PC-9 (cell line): Measurements from ENCODE around the gene MRFAP1L1.

ENCODE experiments used
- EZH2 ChIP-seq: fragments of 200-600 bp; sonication (generic); IDR thresholded peaks from 2 replicates; pipeline ENCODE4 v1.8.0; 2017; ENCODE audit warnings: antibody characterized with exemption, low read depth
- TF ChIP-seq, protein P1 (sequence below): fragments of 200-600 bp; sonication (generic); conservative IDR thresholded peaks from 2 replicates; pipeline ENCODE4 v1.6.1; 2017; ENCODE audit warnings: mixed run types, antibody characterized with exemption, mild to moderate bottlenecking, moderate library complexity

DNA sequence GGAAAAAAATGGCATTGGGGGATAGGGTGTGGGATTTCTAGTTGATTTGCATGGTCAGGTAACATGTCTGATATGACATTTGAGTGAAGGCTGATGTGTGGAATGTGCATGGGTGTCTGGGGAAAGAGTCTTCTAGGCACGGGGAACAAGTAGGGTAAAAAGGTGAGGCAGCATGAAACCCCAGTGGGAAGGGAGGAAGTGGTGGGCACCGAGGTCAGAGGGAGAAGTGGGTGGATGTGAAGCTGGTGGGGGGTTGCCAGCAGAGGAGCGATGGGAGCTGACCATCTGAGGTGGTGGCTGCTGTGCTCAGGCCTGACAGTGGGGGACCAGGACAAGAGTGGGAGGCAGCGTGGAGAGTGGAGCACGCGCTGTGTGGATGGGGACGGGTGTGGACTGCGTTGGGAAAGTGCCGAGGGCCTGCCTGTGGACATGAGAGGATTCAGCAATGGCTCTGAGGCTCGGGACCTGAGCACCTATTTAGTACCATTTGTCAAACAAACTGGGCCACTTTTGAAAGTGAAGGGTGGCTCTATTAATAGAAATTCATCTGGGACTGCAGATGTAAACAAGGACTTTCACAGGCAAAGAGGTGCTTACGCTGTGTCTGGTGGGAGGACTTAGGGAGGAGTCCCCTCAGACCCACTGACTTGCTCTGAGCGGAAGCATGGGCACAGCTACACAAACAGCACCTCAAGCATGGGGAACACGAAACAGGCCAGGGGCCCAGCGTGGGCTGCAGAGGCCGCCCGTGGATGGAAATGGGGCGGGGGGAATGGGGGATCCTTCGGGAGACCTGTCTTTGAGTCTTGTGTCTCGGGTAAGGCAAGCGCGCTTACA, 32.7 kb downstream of the MRFAP1L1 start:
- TF ChIP-seq, protein P1, sequence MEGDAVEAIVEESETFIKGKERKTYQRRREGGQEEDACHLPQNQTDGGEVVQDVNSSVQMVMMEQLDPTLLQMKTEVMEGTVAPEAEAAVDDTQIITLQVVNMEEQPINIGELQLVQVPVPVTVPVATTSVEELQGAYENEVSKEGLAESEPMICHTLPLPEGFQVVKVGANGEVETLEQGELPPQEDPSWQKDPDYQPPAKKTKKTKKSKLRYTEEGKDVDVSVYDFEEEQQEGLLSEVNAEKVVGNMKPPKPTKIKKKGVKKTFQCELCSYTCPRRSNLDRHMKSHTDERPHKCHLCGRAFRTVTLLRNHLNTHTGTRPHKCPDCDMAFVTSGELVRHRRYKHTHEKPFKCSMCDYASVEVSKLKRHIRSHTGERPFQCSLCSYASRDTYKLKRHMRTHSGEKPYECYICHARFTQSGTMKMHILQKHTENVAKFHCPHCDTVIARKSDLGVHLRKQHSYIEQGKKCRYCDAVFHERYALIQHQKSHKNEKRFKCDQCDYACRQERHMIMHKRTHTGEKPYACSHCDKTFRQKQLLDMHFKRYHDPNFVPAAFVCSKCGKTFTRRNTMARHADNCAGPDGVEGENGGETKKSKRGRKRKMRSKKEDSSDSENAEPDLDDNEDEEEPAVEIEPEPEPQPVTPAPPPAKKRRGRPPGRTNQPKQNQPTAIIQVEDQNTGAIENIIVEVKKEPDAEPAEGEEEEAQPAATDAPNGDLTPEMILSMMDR, result no peak
- TF ChIP-seq EZH2, result no peak
